22Rv1 (cell line): ENCODE measurements around the gene ANKRD63.

Experiments used
- H3K27ac ChIP-seq: fragments of 450-650 bp; 2 replicates; pipeline ENCODE4 v1.5.1; 2017
- CTCF ChIP-seq: fragments of 450-650 bp; IDR thresholded peaks from 2 replicates; pipeline ENCODE4 v1.5.1; 2017; ENCODE audit warnings: mild to moderate bottlenecking
- ZFX ChIP-seq: fragments of 450-650 bp; IDR thresholded peaks from 2 replicates; pipeline ENCODE4 v1.6.1; 2017; ENCODE audit warnings: antibody characterized with exemption, borderline replicate concordance

Gene ANKRD63

GRCh38 chr15:40270246-40270995 lies 12.4 kb downstream of the ANKRD63 start:
- no peak overlapping the region for H3K27ac ChIP-seq

GRCh38 chr15:40269604-40270003 lies 13.3 kb downstream of the ANKRD63 start:
- TF ChIP-seq CTCF, result no peak
- no peak for TF ChIP-seq ZFX
- H3K27ac ChIP-seq, result no peak overlapping the region

More at GRCh38 chr15:40270246-40270995, 12.4 kb downstream of the ANKRD63 start:
- TF ChIP-seq ZFX (no peak), CTCF (no peak)

- no peak overlapping the region for H3K27ac ChIP-seq
- TF ChIP-seq CTCF, result no peak
- no peak for TF ChIP-seq ZFX
Observed at GRCh38 chr15:40267670-40268069, 15.2 kb downstream of the ANKRD63 start.

DNA sequence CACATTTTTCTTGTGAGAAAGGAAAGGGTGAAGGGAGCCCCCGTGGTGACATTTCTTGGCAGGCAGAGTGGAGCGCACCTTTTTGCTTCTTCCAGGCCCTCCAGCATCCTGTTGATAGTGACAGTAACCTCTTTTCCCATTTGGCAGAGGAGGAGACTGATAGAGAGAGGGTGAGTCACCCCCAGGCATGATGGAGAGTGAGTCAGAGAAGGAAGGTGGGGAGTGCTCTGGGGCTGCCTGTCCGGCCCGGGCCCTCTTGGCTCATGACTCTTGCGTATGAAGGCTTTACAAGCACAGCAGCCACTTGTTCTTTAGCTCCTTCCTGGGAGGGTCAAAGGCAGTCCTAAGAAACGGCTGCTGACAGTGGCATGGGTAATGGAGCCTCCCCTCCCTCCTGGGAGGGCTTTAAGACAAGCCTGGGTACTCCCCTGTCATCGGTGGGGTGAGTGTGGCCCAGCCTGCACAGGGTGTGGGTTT lies 16.0 kb downstream of the ANKRD63 start:
- TF ChIP-seq CTCF, result no peak
- no peak for TF ChIP-seq ZFX

DNA sequence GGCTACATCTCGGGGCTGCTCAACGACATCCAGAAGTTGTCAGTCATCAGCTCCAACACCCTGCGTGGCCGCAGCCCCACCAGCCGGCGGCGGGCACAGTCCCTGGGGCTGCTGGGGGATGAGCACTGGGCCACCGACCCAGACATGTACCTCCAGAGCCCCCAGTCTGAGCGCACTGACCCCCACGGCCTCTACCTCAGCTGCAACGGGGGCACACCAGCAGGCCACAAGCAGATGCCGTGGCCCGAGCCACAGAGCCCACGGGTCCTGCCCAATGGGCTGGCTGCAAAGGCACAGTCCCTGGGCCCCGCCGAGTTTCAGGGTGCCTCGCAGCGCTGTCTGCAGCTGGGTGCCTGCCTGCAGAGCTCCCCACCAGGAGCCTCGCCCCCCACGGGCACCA lies 17.0 kb downstream of the ANKRD63 start:
- TF ChIP-seq ZFX (no peak), CTCF (no peak)
- no peak overlapping the region for H3K27ac ChIP-seq

More for the DNA sequence above, 16.0 kb downstream of the ANKRD63 start:
- H3K27ac ChIP-seq, result no peak overlapping the region

DNA sequence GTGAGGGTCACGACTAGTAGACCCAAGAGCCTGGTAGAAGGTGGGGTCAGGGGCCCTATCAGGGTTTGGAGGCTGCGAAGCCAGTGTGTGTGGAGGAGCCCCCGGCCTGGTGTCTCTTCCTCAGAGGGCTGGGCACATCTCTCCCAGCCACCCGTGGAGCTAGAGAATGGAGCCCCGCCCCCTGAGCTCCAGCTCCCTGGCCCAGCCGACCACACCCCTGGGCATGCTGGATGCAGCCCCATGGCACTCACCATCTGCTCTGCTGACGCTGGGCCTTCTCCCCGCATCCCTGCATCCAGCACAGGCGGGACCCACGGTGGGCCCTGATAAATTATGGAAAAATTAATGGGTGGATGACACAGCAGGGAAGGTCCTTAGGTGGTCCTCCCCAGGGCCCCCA lies 17.5 kb downstream of the ANKRD63 start:
- no peak overlapping the region for H3K27ac ChIP-seq
- TF ChIP-seq CTCF (no peak), ZFX (no peak)
